Naive thymus-derived CD4-positive, alpha-beta T cell (primary cell): ENCODE data around the gene TAGLN2. TPM values are rescaled to one million over a fixed set of nuclear protein-coding genes. Genes with fewer than 3 reads are reported as not detected.
"Not testable (repeated sequence)": the region's sequence is repeated elsewhere in the genome, so short reads cannot be mapped to it uniquely, and the experiment has no call there.

Experiments
- ATAC-seq: fragments of 150-1000 bp; cut with Tn5 transposase; 2 replicates; pipeline ENCODE4 v1.10.0; 2021; ENCODE audit warnings: mild to moderate bottlenecking, moderate library complexity
- CTCF ChIA-PET: fragments of 350-600 bp; sonication (Branson Sonifier 250); formaldehyde crosslinking; loops from one replicate; lab custom pipeline; 2021; ENCODE audit warnings: antibody characterized with exemption; lab: Charles Lee
- POLR2A ChIA-PET: fragments of 350-600 bp; sonication (Branson Sonifier 250); formaldehyde crosslinking; loops from one replicate; lab custom pipeline; 2021; ENCODE audit warnings: antibody characterized with exemption, inconsistent platforms; lab: Charles Lee
- DNase-seq, 9 donors: peaks; one replicate each; pipeline versions ENCODE4 v3.0.0 to v3.0.0-alpha.2; 2020 to 2022; ENCODE audit warnings: mixed read lengths in 1 of 9
- H3K27ac ChIP-seq: one replicate; pipeline ENCODE4 v1.7.0; 2013; ENCODE audit warnings: mild to moderate bottlenecking, low read depth, low read length, moderate library complexity
- H3K27me3 ChIP-seq, 2 donors: one replicate each; pipeline ENCODE4 v1.7.0; 2013; ENCODE audit warnings: low read length in 2 of 2, mild to moderate bottlenecking in 2 of 2, moderate library complexity in 2 of 2; ENCODE audit not compliant: control insufficient read depth in 2 of 2, insufficient read depth in 2 of 2
- H3K36me3 ChIP-seq, 3 experiments: 1 replicate in 2 of 3; 2 replicates in 1 of 3; pipeline ENCODE4 v1.7.0; 2013; ENCODE audit warnings: low read length in 3 of 3, mild to moderate bottlenecking in 3 of 3, moderate library complexity in 1 of 3; ENCODE audit not compliant: insufficient read depth in 3 of 3, control insufficient read depth in 2 of 3
- H3K4me1 ChIP-seq, 2 donors: one replicate each; pipeline ENCODE4 v1.7.0; 2013; ENCODE audit warnings: low read length in 2 of 2, mild to moderate bottlenecking in 2 of 2, moderate library complexity in 1 of 2; ENCODE audit not compliant: control insufficient read depth in 2 of 2, insufficient read depth in 2 of 2
- H3K4me3 ChIP-seq: 2 replicates; pipeline ENCODE4 v1.7.0; 2013; ENCODE audit warnings: mild to moderate bottlenecking, low read length
- H3K9me3 ChIP-seq, 3 experiments: 1 replicate in 2 of 3; 2 replicates in 1 of 3; pipeline ENCODE4 v1.7.0; 2013; ENCODE audit warnings: low read length in 3 of 3; ENCODE audit not compliant: control insufficient read depth in 2 of 3
- H3K27ac Mint-ChIP-seq, 9 donors: one replicate each; pipeline ENCODE4 v1.8.0; 2020 to 2022; ENCODE audit warnings: mixed read lengths in 9 of 9, mild to moderate bottlenecking in 8 of 9, moderate library complexity in 5 of 9, inconsistent platforms in 2 of 9
- H3K27me3 Mint-ChIP-seq, 5 donors: one replicate each; pipeline ENCODE4 v1.8.0; 2021 to 2022; ENCODE audit warnings: mixed read lengths in 5 of 5, mild to moderate bottlenecking in 1 of 5
- H3K36me3 Mint-ChIP-seq, 5 donors: one replicate each; pipeline ENCODE4 v1.8.0; 2020 to 2022; ENCODE audit warnings: mixed read lengths in 5 of 5, mild to moderate bottlenecking in 3 of 5, inconsistent platforms in 1 of 5
- H3K4me1 Mint-ChIP-seq, 7 donors: one replicate each; pipeline ENCODE4 v1.8.0; 2020 to 2022; ENCODE audit warnings: mixed read lengths in 7 of 7, mild to moderate bottlenecking in 3 of 7, inconsistent platforms in 1 of 7
- H3K4me3 Mint-ChIP-seq, 10 donors: one replicate each; pipeline ENCODE4 v1.8.0; 2020 to 2022; ENCODE audit warnings: mild to moderate bottlenecking in 10 of 10, mixed read lengths in 10 of 10, moderate library complexity in 6 of 10, inconsistent platforms in 2 of 10
- H3K9me3 Mint-ChIP-seq, 11 donors: one replicate each; pipeline ENCODE4 v1.8.0; 2020 to 2022; ENCODE audit warnings: mixed read lengths in 11 of 11, mild to moderate bottlenecking in 4 of 11, inconsistent platforms in 1 of 11, moderate library complexity in 1 of 11
- intact Hi-C, 2 donors: fragments of 100-400 bp; cut with micrococcal nuclease; formaldehyde crosslinking; loops; one replicate each; pipeline ENCODE4 v1.15.1; 2023
- polyA plus RNA-seq, 2 donors: library from polyadenylated mRNA; unstranded; fragments of 300-500 nt; fragmentation: Illumina TruSeq; gene quantifications; one replicate each; pipeline ENCODE4 v1.2.3, GENCODE V29; 2021
- total RNA-seq, 6 experiments: library from RNA in 5 of 6; stranded (reverse) in 5 of 6; gene quantifications; 1 replicate in 5 of 6; 2 replicates in 1 of 6; pipeline ENCODE4 v1.2.3 and lab custom pipeline; 2021 to 2026

TAGLN2 gene
- total and polyA plus RNA-seq, 7 experiments from 2014 or later = 116 to 662 (median 405) TPM

DNA sequence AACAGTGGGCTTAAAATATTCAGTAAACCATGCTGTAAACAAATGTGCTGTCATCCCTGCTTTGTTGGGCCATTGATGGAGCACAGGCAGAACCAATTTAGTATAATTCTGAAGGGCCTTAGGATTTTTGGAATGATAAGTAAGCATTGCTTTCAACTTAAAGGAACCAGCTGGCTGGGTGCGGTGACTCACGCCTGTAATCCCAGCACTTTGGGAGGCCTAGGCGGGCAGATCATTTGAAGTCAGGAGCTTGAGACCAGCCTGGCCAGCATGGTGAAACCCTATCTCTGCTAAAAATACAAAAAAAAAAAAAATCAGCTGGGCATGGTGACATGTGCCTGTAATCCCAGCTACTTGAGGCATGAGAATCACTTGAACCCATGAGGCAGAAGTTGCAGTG is 21.3 kb downstream of the TAGLN2 start:
- intact Hi-C loops, H3K27ac Mint-ChIP-seq, H3K36me3 Mint-ChIP-seq, H3K4me1 ChIP-seq, DNase-seq, H3K27me3 Mint-ChIP-seq, H3K4me3 ChIP-seq, H3K9me3 Mint-ChIP-seq, H3K36me3 ChIP-seq, H3K4me3 Mint-ChIP-seq, H3K27ac ChIP-seq, ATAC-seq, H3K27me3 ChIP-seq, H3K9me3 ChIP-seq, POLR2A ChIA-PET: not testable (repeated sequence)
- H3K4me1 Mint-ChIP-seq = peaks cover 0 to 16% (median 11%) of the 10 kb centered on the region in 7 donors
- CTCF ChIA-PET = interaction anchor here (0.6 kb wide), 1 partner anchor 103 kb away, joined by 5 read pairs; no protein-coding TSS in a partner anchor

GRCh38 chr1:159902541-159902940 is 22.8 kb downstream of the TAGLN2 start:
- H3K9me3 Mint-ChIP-seq = peaks cover 0 to 3% (median 0%) of the 10 kb centered on the region in 11 donors
- H3K36me3 ChIP-seq = no peaks in the 10 kb centered on the region
- no peak overlapping the region for H3K4me3 Mint-ChIP-seq
- H3K4me1 ChIP-seq = no peaks in the 10 kb centered on the region
- no peaks in the 10 kb centered on the region for H3K27me3 ChIP-seq
- no peak overlapping the region for H3K4me3 ChIP-seq
- peaks cover 0 to 8% (median 0%) of the 10 kb centered on the region in 5 donors for H3K27me3 Mint-ChIP-seq
- no peaks in the 10 kb centered on the region for H3K9me3 ChIP-seq
- H3K27ac ChIP-seq = no peak overlapping the region
- H3K36me3 Mint-ChIP-seq = peaks cover 0 to 7% (median 0%) of the 10 kb centered on the region in 5 donors
- ATAC-seq = no peak
- H3K4me1 Mint-ChIP-seq = peaks cover 0 to 9% (median 8%) of the 10 kb centered on the region in 7 donors
- H3K27ac Mint-ChIP-seq = no peak overlapping the region
- DNase-seq = no peak
- intact Hi-C loops = no loop called here
- ChIA-PET POLR2A (no interaction called here), CTCF (no interaction called here)

DNA sequence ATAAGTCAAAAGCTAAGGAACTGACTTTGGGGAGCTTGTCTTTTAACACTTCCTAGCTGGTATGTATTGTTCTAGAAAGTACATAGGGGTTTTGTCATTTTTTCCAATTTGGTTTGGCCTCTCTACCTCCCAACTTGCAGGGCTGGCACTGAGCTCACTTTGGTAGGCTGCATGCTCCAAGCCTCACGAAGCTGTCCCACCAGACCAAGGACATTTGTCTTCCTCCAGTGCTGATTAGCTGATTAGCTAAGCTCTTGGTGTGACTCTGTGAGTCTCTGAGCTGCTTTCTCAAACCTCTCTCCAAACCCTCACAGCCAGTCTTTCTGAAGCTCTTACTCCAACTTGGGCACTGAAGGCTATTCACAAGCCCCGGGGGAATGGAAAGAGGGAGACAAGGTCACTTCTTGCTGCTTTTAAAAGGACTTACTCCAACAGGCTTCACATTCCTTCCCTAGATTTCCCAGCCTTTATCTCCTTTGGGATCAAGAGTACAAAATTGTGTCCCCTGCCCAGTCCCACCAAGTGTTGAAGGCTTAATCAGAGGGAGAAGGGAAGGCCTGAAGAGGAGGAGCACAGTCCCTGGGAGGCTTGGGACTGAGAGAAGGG is 24.4 kb downstream of the TAGLN2 start:
- Histone ChIP-seq H3K9me3 (no peaks in the 10 kb centered on the region), H3K27ac (no peak overlapping the region), H3K4me1 (no peaks in the 10 kb centered on the region), H3K4me3 (no peak overlapping the region), H3K36me3 (no peaks in the 10 kb centered on the region), H3K27me3 (no peaks in the 10 kb centered on the region)
- H3K4me3 Mint-ChIP-seq = no peak overlapping the region
- ATAC-seq = no peak
- CTCF ChIA-PET = interaction anchor here (1.0 kb wide), 2 partner anchors 9 to 111 kb away, joined by 4 to 5 read pairs; no protein-coding TSS in a partner anchor
- no peak overlapping the region for H3K27ac Mint-ChIP-seq
- H3K27me3 Mint-ChIP-seq = peaks cover 0 to 19% (median 0%) of the 10 kb centered on the region in 5 donors
- peaks cover 0 to 3% (median 0%) of the 10 kb centered on the region in 11 donors for H3K9me3 Mint-ChIP-seq
- no peak for DNase-seq
- peaks cover 0 to 4% (median 0%) of the 10 kb centered on the region in 5 donors for H3K36me3 Mint-ChIP-seq
- intact Hi-C loops = no loop called here
- H3K4me1 Mint-ChIP-seq = peaks cover 0 to 8% (median 0%) of the 10 kb centered on the region in 7 donors
- POLR2A ChIA-PET = interaction anchor here (1.8 kb wide), 1 partner anchor 9 kb away, joined by 6 read pairs; no protein-coding TSS in a partner anchor

- intact Hi-C loops = no loop called here
- DNase-seq (no peak), ATAC-seq (peak; percentile 70)
- peaks cover 0 to 8% (median 0%) of the 10 kb centered on the region in 7 donors for H3K4me1 Mint-ChIP-seq
- no peaks in the 10 kb centered on the region for H3K4me1 ChIP-seq
- no peaks in the 10 kb centered on the region for H3K9me3 ChIP-seq
- ChIA-PET POLR2A (interaction anchor here (1.8 kb wide), 1 partner anchor 8 kb away, joined by 6 read pairs; no protein-coding TSS in a partner anchor), CTCF (interaction anchor here (1.0 kb wide), 2 partner anchors 8 to 110 kb away, joined by 4 to 5 read pairs; no protein-coding TSS in a partner anchor)
- peaks cover 0 to 4% (median 0%) of the 10 kb centered on the region in 5 donors for H3K36me3 Mint-ChIP-seq
- H3K27ac Mint-ChIP-seq = peak within 1 kb of the TSS in 1 of 9 donors; percentile 46
- peaks cover 0 to 19% (median 0%) of the 10 kb centered on the region in 5 donors for H3K27me3 Mint-ChIP-seq
- H3K27ac ChIP-seq = no peak within 1 kb of the TSS
- H3K4me3 ChIP-seq = no peak within 1 kb of the TSS
- H3K27me3 ChIP-seq = no peaks in the 10 kb centered on the region
- H3K4me3 Mint-ChIP-seq = no peak within 1 kb of the TSS
- no peaks in the 10 kb centered on the region for H3K36me3 ChIP-seq
- H3K9me3 Mint-ChIP-seq = peaks cover 0 to 3% (median 0%) of the 10 kb centered on the region in 11 donors
These were observed 25.1 kb downstream of the TAGLN2 start, which contains the start of gene CFAP45 for GRCh38 chr1:159900086-159900680. CFAP45 (minus strand) TSS chr1:159900165; CDS start chr1:159900098, 67 bp downstream.

- CTCF ChIA-PET, H3K4me1 ChIP-seq, H3K27ac ChIP-seq, H3K4me3 ChIP-seq, intact Hi-C loops, H3K27ac Mint-ChIP-seq, DNase-seq, H3K27me3 ChIP-seq, H3K36me3 Mint-ChIP-seq, H3K9me3 ChIP-seq, H3K36me3 ChIP-seq, POLR2A ChIA-PET, H3K9me3 Mint-ChIP-seq, H3K4me3 Mint-ChIP-seq, ATAC-seq, H3K4me1 Mint-ChIP-seq: not testable (repeated sequence)
- H3K27me3 Mint-ChIP-seq = peaks cover 0 to 22% (median 0%) of the 10 kb centered on the region in 5 donors
These were observed 25.7 kb downstream of the TAGLN2 start for GRCh38 chr1:159899634-159900033.

- Histone ChIP-seq H3K27ac (no peak overlapping the region), H3K9me3 (no peaks in the 10 kb centered on the region), H3K36me3 (no peaks in the 10 kb centered on the region), H3K4me1 (no peaks in the 10 kb centered on the region), H3K4me3 (no peak overlapping the region), H3K27me3 (no peaks in the 10 kb centered on the region)
- DNase-seq (no peak), ATAC-seq (peak; percentile 37)
- ChIA-PET POLR2A (no interaction called here), CTCF (no interaction called here)
- H3K9me3 Mint-ChIP-seq = no peaks in the 10 kb centered on the region
- intact Hi-C loops = no loop called here
- H3K4me3 Mint-ChIP-seq = no peak overlapping the region
- peaks cover 0 to 26% (median 0%) of the 10 kb centered on the region in 5 donors for H3K27me3 Mint-ChIP-seq
- H3K4me1 Mint-ChIP-seq = peaks cover 0 to 8% (median 0%) of the 10 kb centered on the region in 7 donors
- no peak overlapping the region for H3K27ac Mint-ChIP-seq
- H3K36me3 Mint-ChIP-seq = peaks cover 0 to 4% (median 0%) of the 10 kb centered on the region in 5 donors
These were observed 26.8 kb downstream of the TAGLN2 start for GRCh38 chr1:159898527-159898926.
